Tibial nerve (tissue), 4 donors: ENCODE data around the gene RIPPLY3.

Source experiments
- CTCF ChIP-seq, 5 experiments: fragments of 200-600 bp in 3 of 5; fragments of 450-650 bp in 2 of 5; sonication (generic) in 3 of 5; IDR thresholded peaks; one replicate each; pipeline ENCODE4 v1.5.1; 2016 to 2019; ENCODE audit warnings: antibody characterized with exemption in 5 of 5, mild to moderate bottlenecking in 3 of 5, moderate library complexity in 2 of 5
- EP300 ChIP-seq, 2 donors: sonication (generic); formaldehyde crosslinking; IDR thresholded peaks; one replicate each; pipeline ENCODE4 v1.6.1; 2017; ENCODE audit warnings: antibody characterized with exemption in 2 of 2, mild to moderate bottlenecking in 1 of 2
- POLR2A ChIP-seq, 2 donors: fragments of 450-650 bp; IDR thresholded peaks; one replicate each; pipeline ENCODE4 v1.6.1; 2017; ENCODE audit warnings: antibody characterized with exemption in 2 of 2, mild to moderate bottlenecking in 2 of 2, moderate library complexity in 2 of 2

DNA sequence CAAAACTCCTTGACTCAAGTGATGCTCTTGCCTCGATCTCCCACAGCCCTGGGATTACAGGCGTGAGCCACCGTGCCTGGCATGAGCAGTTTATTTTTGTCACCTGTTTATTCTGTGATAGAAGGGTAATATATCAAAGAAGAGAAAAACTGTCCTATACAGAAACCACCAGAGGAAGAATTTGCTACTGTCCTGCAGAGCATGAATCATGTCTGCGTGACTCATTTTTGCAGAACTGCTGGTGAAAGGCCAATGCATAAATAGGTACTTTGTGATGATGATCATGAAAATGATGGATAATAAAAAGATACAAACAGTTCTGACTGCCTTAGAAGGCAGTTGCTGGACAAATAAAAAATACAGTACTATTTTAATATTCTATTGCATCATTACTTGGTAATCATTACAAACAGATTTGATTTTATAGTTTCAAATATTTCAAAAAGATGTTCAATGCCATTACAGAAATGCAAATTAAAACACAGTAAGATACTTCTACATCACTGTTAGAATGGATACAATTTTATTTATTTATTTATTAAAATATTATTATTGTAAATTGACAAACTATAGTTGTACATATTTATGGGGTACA is 26.5 kb downstream of the RIPPLY3 start:
- TF ChIP-seq POLR2A (IDR thresholded peaks at IDR 0.05) = no peak
- no peak for TF ChIP-seq EP300 (IDR thresholded peaks at IDR 0.05)
- TF ChIP-seq CTCF (IDR thresholded peaks at IDR 0.05) = no peak
